Measurements from ENCODE around the gene OR51G1. TPM values are rescaled to one million over a fixed set of nuclear protein-coding genes. Genes with fewer than 3 reads are reported as not detected.

The OR51G1 gene
- total RNA-seq, 1 donor from 2014 or later, result not detected

GRCh38 chr11:4887591-4887990 lies 36.5 kb downstream of the OR51G1 start:
- no peak for DNase-seq
- no peaks in the 10 kb centered on the region for H3K36me3 ChIP-seq
- intact Hi-C loops (cut with DNase I), result no loop called here
- no peak for TF ChIP-seq CTCF (IDR thresholded peaks at IDR 0.05)
- H3K27ac ChIP-seq, result no peak overlapping the region
- no peak overlapping the region for H3K4me3 ChIP-seq
- H3K27me3 ChIP-seq, result no peaks in the 10 kb centered on the region
- no peaks in the 10 kb centered on the region for H3K4me1 ChIP-seq
- no peaks in the 10 kb centered on the region for H3K9me3 ChIP-seq
- no peak for ATAC-seq

GRCh38 chr11:4886186-4886585 lies 38.0 kb downstream of the OR51G1 start:
- Histone ChIP-seq H3K4me1 (no peaks in the 10 kb centered on the region), H3K36me3 (no peaks in the 10 kb centered on the region), H3K27ac (no peak overlapping the region), H3K9me3 (no peaks in the 10 kb centered on the region), H3K4me3 (no peak overlapping the region), H3K27me3 (no peaks in the 10 kb centered on the region)
- DNase-seq (no peak), ATAC-seq (no peak)
- TF ChIP-seq CTCF (IDR thresholded peaks at IDR 0.05), result no peak
- intact Hi-C loops (cut with DNase I), result no loop called here

- Histone ChIP-seq H3K27me3 (no peaks in the 10 kb centered on the region), H3K36me3 (no peaks in the 10 kb centered on the region), H3K4me1 (no peaks in the 10 kb centered on the region), H3K4me3 (no peak overlapping the region), H3K9me3 (no peaks in the 10 kb centered on the region), H3K27ac (no peak overlapping the region)
- no peak for ATAC-seq
- intact Hi-C loops (cut with DNase I), result no loop called here
- no peak for DNase-seq
- TF ChIP-seq CTCF (IDR thresholded peaks at IDR 0.05), result no peak
These were observed 39.8 kb downstream of the OR51G1 start for GRCh38 chr11:4884361-4884760.

- no peak for DNase-seq
- no peak for TF ChIP-seq CTCF (IDR thresholded peaks at IDR 0.05)
- H3K27ac ChIP-seq, result no peak overlapping the region
- no peaks in the 10 kb centered on the region for H3K27me3 ChIP-seq
- no peak overlapping the region for H3K4me3 ChIP-seq
- no peak for ATAC-seq
- no peaks in the 10 kb centered on the region for H3K36me3 ChIP-seq
- no peaks in the 10 kb centered on the region for H3K9me3 ChIP-seq
- intact Hi-C loops (cut with DNase I), result no loop called here
- no peaks in the 10 kb centered on the region for H3K4me1 ChIP-seq
These were observed 41.6 kb downstream of the OR51G1 start for GRCh38 chr11:4882543-4882942.

- H3K4me3 ChIP-seq, result no peak within 1 kb of the TSS
These were observed 42.2 kb downstream of the OR51G1 start, which contains the start of gene OR51T1 for GRCh38 chr11:4881860-4882500. OR51T1 (plus strand) TSS chr11:4881900; CDS start chr11:4881900, 0 bp downstream.

More at GRCh38 chr11:4881860-4882500, 42.2 kb downstream of the OR51G1 start, which contains the start of gene OR51T1:
- DNase-seq (no peak), ATAC-seq (no peak)
- TF ChIP-seq CTCF (IDR thresholded peaks at IDR 0.05), result no peak
- intact Hi-C loops (cut with DNase I), result no loop called here
- Histone ChIP-seq H3K36me3 (no peaks in the 10 kb centered on the region), H3K27me3 (no peaks in the 10 kb centered on the region), H3K9me3 (no peaks in the 10 kb centered on the region), H3K4me1 (no peaks in the 10 kb centered on the region), H3K27ac (no peak within 1 kb of the TSS)

All from upper lobe of right lung (tissue), 1 donor.